Right atrium auricular region (tissue), 2 donors: ENCODE results near the gene C8G. TPM values are rescaled to one million over a fixed set of nuclear protein-coding genes. Genes with fewer than 3 reads are reported as not detected.

Experiments used
- DNase-seq: peaks from one replicate; pipeline ENCODE4 v3.0.0-alpha.2; 2019; ENCODE audit warnings: low spot score
- H3K27ac ChIP-seq, 2 donors: fragments of 200-600 bp; sonication (generic); 1 replicate in 1 of 2; 2 replicates in 1 of 2; pipeline ENCODE4 v1.5.1; 2016 to 2019
- H3K27me3 ChIP-seq, 2 donors: fragments of 200-600 bp; sonication (generic); one replicate each; pipeline versions ENCODE4 v1.5.1 to v1.6.0; 2017 to 2019
- H3K36me3 ChIP-seq: fragments of 200-600 bp; sonication (generic); one replicate; pipeline ENCODE4 v1.5.1; 2016
- H3K4me1 ChIP-seq, 2 donors: fragments of 200-600 bp; sonication (generic); one replicate each; pipeline versions ENCODE4 v1.5.1 to v1.6.0; 2017 to 2019
- H3K4me3 ChIP-seq, 2 donors: fragments of 200-600 bp; sonication (generic); 1 replicate in 1 of 2; 2 replicates in 1 of 2; pipeline ENCODE4 v1.5.1; 2017 to 2019; ENCODE audit warnings: mild to moderate bottlenecking in 1 of 2, moderate library complexity in 1 of 2
- H3K9me3 ChIP-seq, 2 donors: fragments of 200-600 bp; sonication (generic); one replicate each; pipeline ENCODE4 v1.5.1; 2019
- CTCF ChIP-seq, 2 donors: fragments of 200-600 bp; sonication (generic); IDR thresholded peaks; one replicate each; pipeline ENCODE4 v1.5.1; 2019; ENCODE audit warnings: antibody characterized with exemption in 2 of 2
- total RNA-seq, 2 donors: library from RNA; depleted of rRNA; stranded (reverse); fragments of >200 nt; gene quantifications; one replicate each; pipeline ENCODE4 v1.1.0, GENCODE V29; 2016

The C8G gene
- total RNA-seq, 2 donors from 2014 or later: not detected

- H3K9me3 ChIP-seq: no peaks in the 10 kb centered on the region
- no peak for DNase-seq
- no peak for TF ChIP-seq CTCF (IDR thresholded peaks at IDR 0.05)
- H3K36me3 ChIP-seq: no peaks in the 10 kb centered on the region
- no peak overlapping the region for H3K27ac ChIP-seq
- H3K27me3 ChIP-seq: no peaks in the 10 kb centered on the region
- H3K4me3 ChIP-seq: peak overlapping the region in 1 of 2 donors; percentile 33
- peaks cover 0 to 55% of the 10 kb centered on the region in 2 donors for H3K4me1 ChIP-seq
Measured at GRCh38 chr9:136995362-136995761, 50.3 kb downstream of the C8G start.

- no peaks in the 10 kb centered on the region for H3K27me3 ChIP-seq
Measured at GRCh38 chr9:136995772-136996311, 50.8 kb downstream of the C8G start.

More at GRCh38 chr9:136995772-136996311, 50.8 kb downstream of the C8G start:
- Histone ChIP-seq H3K4me3 (peak overlapping the region in 1 of 2 donors; percentile 33), H3K9me3 (no peaks in the 10 kb centered on the region), H3K36me3 (no peaks in the 10 kb centered on the region), H3K4me1 (peaks cover 0 to 55% of the 10 kb centered on the region in 2 donors), H3K27ac (peak overlapping the region in 1 of 2 donors; percentile 14)
- TF ChIP-seq CTCF (IDR thresholded peaks at IDR 0.05): no peak
- no peak for DNase-seq

Other genes starting within 250 kb of the C8G start
- gene DIPK1B, start 232.7 kb upstream of the C8G start, total RNA-seq: 10 to 100 TPM; 45.1 to 45.7 TPM
- gene LCN10, start 202.3 kb upstream of the C8G start, total RNA-seq: 1 to 10 TPM; 4.5 to 8.8 TPM
- 1 to 10 TPM; 6.4 to 9.3 TPM for gene LCN6, start 196.7 kb upstream of the C8G start, total RNA-seq
- gene LCN8, start 187.0 kb upstream of the C8G start, total RNA-seq: not detected
- 1 to 10 TPM in 1 of 2 donors, under 1 TPM in 1; 0.63 to 1.4 TPM for gene LCN15, start 180.7 kb upstream of the C8G start, total RNA-seq
- 100 to 1,000 TPM; 123 to 148 TPM for gene TMEM141, start 153.9 kb upstream of the C8G start, total RNA-seq
- 1 to 10 TPM; 2.3 to 2.5 TPM for gene CCDC183, start 148.9 kb upstream of the C8G start, total RNA-seq
- 10 to 100 TPM; 48.4 to 61.7 TPM for gene RABL6, start 137.3 kb upstream of the C8G start, total RNA-seq
- gene AJM1, start 102.8 kb upstream of the C8G start, total RNA-seq: 1 to 10 TPM; 2.7 to 3.0 TPM
- gene PHPT1, start 95.8 kb upstream of the C8G start, total RNA-seq: 100 to 1,000 TPM; 140 to 154 TPM
- gene MAMDC4, start 92.9 kb upstream of the C8G start, total RNA-seq: 1 to 10 TPM; 1.7 to 2.0 TPM
- 100 to 1,000 TPM; 329 to 428 TPM for gene EDF1, start 78.9 kb upstream of the C8G start, total RNA-seq
- 1 to 10 TPM; 1.9 to 4.1 TPM for gene TRAF2, start 58.7 kb upstream of the C8G start, total RNA-seq
- gene FBXW5, start 505 bp upstream of the C8G start, total RNA-seq: 100 to 1,000 TPM; 203 to 233 TPM
- 10 to 100 TPM; 10.8 to 11.3 TPM for gene LCN12, start 7.0 kb downstream of the C8G start, total RNA-seq
- 1,000 to 10,000 TPM; 1,799 to 2,426 TPM for gene PTGDS, start 32.3 kb downstream of the C8G start, total RNA-seq
- 1 to 10 TPM in 1 of 2 donors, under 1 TPM in 1; 0.24 to 1.1 TPM for gene LCNL1, start 37.8 kb downstream of the C8G start, total RNA-seq
- 10 to 100 TPM; 27.4 to 37.5 TPM for gene PAXX, start 47.2 kb downstream of the C8G start, total RNA-seq
- gene CLIC3, start 51.3 kb downstream of the C8G start, total RNA-seq: 10 to 100 TPM in 1 of 2 donors, 1 to 10 TPM in 1; 6.5 to 11.8 TPM
- 10 to 100 TPM; 28.3 to 28.5 TPM for gene ABCA2, start 83.0 kb downstream of the C8G start, total RNA-seq
- gene FUT7, start 86.8 kb downstream of the C8G start, total RNA-seq: under 1 TPM in 1 of 2 donors, not detected in 1; 0.28 TPM
- gene NPDC1, start 100.9 kb downstream of the C8G start, total RNA-seq: 10 to 100 TPM; 49.7 to 57.8 TPM
- gene ENTPD2, start 108.8 kb downstream of the C8G start, total RNA-seq: under 1 TPM; 0.41 to 0.67 TPM
- under 1 TPM; 0.12 to 0.63 TPM for gene SAPCD2, start 125.3 kb downstream of the C8G start, total RNA-seq
- 1 to 10 TPM; 4.3 to 6.3 TPM for gene UAP1L1, start 132.3 kb downstream of the C8G start, total RNA-seq
- gene MAN1B1, start 141.7 kb downstream of the C8G start, total RNA-seq: 10 to 100 TPM; 20.9 to 26.8 TPM
- gene DPP7, start 169.5 kb downstream of the C8G start, total RNA-seq: 100 to 1,000 TPM; 165 to 188 TPM
- gene GRIN1, start 193.9 kb downstream of the C8G start, total RNA-seq: not detected
- gene LRRC26, start 224.8 kb downstream of the C8G start, total RNA-seq: not detected
- not detected for gene TMEM210, start 226.8 kb downstream of the C8G start, total RNA-seq
- 10 to 100 TPM; 10.8 to 12.1 TPM for gene ANAPC2, start 243.3 kb downstream of the C8G start, total RNA-seq
- gene SSNA1, start 243.4 kb downstream of the C8G start, total RNA-seq: 10 to 100 TPM; 67.1 to 72.0 TPM